ENCODE results near the gene BBS4.
"Not testable (repeated sequence)": the region's sequence is repeated elsewhere in the genome, so short reads cannot be mapped to it uniquely, and the experiment has no call there.

The BBS4 gene

GRCh38 chr15:72706266-72706665 lies 20.3 kb downstream of the BBS4 start:
- no peak for DNase-seq

DNA sequence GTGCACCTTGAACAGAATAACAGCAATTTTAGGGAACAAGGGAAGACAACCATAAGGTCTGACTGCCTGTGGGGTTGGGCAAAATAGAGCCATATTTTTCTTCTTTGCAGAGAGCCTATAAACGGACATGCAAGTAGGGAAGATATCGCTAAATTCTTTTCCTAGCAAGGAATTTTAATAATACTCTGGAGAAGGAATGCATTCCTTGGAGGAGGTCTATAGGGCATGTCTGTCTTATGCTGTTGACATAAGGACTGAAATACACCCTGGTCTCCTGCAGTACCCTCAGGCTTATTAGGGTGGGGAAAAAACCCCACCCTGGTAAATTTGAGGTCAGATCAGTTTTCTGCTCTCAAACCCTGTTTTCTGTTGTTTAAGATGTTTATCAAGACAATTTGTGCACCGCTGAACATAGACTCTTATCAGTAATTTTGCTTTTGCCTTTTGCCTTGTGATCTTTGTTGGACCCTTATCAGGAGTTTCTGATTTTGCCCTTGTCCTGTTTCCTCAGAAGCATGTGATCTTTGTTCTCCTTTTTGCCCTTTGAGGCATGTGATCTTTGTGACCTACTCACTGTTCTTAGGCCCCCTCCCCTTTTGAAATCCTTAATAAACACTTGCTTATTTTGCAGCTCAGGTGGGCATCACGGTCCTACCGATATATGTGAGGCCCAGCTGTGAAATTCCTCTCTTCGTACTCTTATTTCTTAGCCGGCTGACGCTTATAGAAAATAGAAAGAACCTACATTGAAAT lies 22.7 kb downstream of the BBS4 start:
- not testable (repeated sequence) for DNase-seq

- DNase-seq, result peak; percentile 71
Measured at GRCh38 chr15:72722071-72722696, 36.2 kb downstream of the BBS4 start.

- DNase-seq, result no peak
Measured at GRCh38 chr15:72724028-72724427, 38.0 kb downstream of the BBS4 start.

DNA sequence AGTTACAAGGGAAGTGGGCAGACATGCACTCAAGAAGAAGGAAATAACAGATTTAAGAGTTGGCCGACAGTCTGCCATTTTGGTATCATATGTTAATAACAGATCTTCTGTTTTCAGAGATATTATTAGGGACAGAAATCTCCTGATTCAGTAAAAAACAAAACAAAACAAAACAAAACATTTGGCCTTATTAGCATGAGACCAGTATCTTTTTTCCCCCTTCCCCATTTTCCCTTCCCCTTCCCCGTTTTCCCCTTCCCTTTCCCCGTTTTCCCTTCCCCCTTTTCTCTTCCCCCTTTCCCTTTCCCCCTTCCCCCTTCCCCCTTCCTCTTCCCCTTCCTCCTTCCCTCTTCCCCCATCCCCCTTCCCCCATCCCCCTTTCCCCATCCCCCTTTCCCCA lies 39.4 kb downstream of the BBS4 start:
- DNase-seq, result no peak

DNA sequence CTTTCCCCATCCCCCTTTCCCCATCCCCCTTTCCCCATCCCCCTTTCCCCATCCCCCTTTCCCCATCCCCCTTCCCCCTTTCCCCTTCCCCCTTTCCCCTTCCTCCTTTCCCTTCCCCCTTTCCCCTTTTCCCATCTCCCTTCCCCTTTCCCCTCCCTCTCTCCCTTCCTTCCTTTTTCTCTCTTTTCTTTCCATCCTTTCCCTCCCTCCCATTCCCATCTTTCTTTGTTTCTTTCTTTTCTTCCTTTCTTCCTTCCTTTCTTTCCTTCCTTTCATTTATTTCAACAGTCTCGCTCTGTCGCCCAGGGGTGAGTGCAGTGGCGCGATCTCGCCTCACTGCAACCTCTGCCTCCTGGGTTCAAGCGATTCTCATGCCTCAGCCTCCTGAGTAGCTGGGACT lies 39.8 kb downstream of the BBS4 start:
- DNase-seq, result not testable (repeated sequence)

GRCh38 chr15:72727154-72727553 lies 41.1 kb downstream of the BBS4 start:
- no peak for DNase-seq

- DNase-seq, result not testable (repeated sequence)
Measured at GRCh38 chr15:72728249-72728648, 42.2 kb downstream of the BBS4 start.

- no peak for DNase-seq
Measured at GRCh38 chr15:72728821-72729220, 42.8 kb downstream of the BBS4 start.

DNA sequence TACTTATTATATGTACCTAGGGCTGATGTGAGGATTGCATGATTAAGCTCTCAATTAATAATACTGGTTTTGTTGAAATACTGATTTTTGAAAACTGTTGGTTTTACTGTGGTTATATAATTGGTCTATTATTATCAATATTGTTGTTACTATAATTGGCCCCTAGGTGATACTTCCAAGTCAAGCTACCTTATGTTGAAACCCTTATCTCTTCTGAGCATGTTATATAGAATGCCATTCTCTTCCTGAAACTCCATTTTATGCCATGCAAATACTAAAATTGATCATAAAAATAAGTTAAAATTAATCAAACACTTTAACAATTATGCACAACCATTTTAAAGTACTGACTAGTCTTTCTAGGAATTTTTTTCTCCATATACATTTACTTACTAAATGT lies 46.1 kb downstream of the BBS4 start:
- DNase-seq, result no peak

- DNase-seq, result no peak
Measured at GRCh38 chr15:72732516-72732915, 46.5 kb downstream of the BBS4 start.

DNA sequence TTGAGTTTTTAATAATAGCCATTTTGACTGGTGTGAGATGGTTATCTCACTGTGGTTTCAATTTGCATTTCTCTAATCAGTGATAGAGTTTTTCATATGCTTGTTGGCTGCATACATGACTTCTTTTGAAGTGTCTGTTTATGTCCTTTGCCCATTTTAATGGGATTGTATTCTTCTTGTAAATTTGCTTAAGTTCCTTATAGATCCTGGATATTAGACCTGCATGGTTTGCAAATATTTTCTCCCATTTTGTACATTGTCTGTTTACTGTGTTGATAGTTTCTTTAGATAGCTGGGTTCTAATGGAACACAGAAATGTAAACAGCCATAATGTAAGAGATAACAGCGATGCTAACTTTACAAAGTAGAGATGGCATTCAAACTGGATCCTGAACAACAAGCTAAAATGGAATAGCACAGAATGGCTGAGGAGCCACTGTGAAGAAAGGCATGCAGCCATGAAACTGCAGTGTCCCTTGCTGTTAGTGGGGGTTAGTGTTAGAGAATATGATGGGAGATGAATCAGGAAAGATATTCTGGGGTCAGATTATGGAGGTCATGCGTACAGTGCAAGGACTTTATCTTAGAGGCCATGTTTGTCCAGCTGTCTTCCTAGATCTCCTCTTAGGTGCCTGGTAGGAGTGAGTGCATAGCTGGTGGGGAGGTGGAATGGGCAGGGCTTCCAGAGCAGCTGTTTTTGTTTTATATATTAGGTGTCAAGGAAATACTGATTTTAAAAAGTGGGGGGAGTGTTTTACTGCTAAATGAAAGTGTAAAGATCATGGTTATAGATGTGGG lies 48.1 kb downstream of the BBS4 start:
- no peak for DNase-seq

DNA sequence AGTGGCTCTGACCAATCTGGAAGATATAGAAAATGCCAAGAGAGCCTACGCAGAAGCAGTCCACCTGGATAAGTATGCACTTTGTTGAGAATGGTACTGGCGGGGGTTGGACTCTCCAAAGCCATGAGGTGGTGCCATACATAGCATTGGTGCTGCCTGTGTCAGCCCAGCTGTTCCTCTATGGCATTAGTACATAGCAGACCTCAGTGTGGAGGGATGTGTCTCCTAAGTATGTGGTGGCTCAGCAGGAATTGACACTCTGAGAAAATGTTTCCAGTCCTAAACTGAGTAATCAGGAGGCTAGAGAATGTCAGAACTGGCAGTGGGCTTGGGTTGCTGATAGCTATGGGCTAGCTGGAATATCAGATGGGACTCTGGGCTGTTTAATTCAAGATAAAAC lies 49.1 kb downstream of the BBS4 start:
- DNase-seq, result no peak

- DNase-seq, result no peak
Measured at GRCh38 chr15:72737061-72737460, 51.1 kb downstream of the BBS4 start.

- no peak for DNase-seq
Measured at GRCh38 chr15:72737723-72738122, 51.7 kb downstream of the BBS4 start.

GRCh38 chr15:72740219-72740618 lies 54.2 kb downstream of the BBS4 start:
- DNase-seq, result peak; percentile 56

DNA sequence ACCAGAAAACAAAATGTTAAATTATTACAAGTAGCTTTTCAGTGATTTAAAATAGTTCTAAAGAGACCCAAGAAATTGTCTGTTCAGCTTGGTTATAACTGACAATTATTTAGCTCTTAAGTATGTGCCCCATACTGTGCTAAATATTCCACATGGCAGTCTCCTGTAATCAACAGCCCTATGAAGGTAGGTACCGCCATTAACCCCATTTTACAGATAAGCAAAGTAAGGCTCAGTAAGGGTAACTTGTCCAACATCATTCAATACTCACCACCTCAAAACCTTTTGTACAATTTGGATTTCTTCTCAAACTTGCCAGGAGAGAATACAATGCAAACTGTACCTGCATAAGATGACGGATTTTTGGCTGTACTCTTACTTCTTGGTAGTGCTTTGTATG lies 63.7 kb downstream of the BBS4 start:
- DNase-seq, result no peak

DNA sequence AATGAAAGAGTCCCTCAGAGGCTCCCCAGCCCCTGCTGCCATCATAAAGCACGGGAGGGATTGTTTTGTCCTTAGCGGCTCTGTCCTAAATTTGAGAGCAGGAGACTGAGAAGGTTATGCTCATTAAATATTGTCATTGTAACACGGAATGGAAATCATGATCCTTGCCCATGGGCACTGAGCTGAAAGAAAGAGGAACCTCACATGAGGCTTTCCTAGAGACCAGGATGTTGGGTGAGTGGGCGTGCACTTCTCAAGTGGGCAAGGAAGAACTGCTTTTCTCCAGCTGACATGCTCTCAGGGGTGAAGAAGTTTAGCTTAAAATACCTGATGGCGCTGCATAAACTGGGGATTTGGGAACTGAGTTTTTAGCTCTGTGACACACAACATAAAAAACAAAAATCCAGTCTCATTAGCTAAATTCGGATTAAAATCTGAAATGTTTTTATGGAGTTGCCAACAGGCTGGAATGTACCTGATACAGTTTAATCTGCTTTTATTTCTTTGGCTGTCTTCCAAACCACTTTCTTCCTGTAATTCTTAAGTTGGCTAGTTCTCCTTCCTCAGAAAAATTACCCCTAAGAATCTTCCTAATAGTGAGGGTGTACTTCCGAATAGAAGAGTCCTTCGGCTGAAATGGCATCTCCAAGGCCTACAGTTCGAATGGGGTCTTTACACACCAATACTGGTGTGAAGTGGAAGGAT lies 65.9 kb downstream of the BBS4 start:
- DNase-seq, result no peak

GRCh38 chr15:72754096-72754495 lies 68.1 kb downstream of the BBS4 start:
- no peak for DNase-seq

- DNase-seq, result no peak
Measured at GRCh38 chr15:72758182-72758581, 72.2 kb downstream of the BBS4 start.

DNA sequence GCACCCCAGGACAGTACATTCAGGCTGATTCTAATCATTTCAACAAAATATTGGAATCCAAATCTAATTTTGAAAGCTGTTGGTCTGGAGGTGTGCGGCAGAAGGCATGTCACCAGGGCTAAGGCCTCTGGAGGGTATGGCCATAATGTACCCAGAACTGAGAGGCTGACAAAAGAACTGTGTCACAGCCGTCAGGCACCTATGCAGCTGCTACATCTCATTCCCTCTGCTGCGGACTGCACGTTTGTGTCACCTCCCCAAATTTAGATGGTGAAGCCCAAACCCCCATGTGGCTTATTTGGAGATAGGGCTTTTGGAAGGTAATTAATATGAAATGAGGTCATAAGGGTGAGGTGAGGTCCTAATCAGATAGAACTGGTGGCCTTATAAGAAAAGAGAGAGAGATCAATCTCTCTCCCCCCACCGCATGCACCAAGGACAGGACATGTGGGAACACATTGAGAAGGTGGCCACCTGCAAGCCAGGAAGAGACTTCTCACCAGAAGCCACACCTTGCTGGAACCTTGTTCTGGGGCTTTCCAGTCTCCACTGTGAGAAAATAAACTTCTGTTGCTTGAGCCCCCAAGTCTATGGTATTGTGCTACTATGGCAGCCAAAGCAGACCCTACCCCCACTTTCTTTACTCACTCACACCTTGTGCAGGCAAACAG lies 74.7 kb downstream of the BBS4 start:
- no peak for DNase-seq

DNA sequence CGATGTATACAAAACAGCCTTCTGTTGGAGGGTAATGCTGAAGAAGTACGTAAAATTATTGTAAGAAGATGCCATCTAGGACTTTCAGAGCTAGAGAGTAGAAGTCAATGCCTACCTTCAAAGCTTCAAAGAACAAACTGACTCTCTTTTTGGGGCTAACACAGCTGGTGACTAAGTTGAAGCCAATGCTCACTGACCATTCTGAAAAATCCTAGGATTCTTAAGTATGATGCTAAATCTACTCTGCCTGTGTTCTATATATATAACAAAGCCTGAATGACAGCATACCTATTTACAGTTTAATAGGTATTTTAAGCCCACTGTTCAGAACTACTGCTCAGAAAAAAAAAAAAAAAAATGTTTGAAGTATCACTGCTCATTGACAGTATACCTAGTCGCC lies 78.6 kb downstream of the BBS4 start:
- no peak for DNase-seq

DNA sequence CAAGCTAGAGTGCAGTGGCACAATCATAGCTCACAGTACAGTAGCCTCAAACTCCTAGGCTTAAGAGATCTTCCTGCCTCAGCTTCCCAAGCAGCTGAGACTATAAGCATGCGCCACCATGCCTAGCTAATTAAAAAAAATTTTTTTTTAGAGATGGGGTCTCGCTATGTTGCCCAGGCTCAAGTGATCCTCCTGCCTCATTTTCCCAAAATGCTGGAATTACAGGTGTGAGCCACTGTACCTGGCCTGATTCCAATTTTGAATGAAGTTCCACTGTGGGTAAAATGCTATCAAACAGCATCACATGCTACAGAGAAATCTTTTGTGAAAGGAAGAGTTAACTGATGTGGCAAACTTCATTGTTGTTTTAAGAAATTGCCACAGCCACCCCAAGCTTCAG lies 80.0 kb downstream of the BBS4 start:
- DNase-seq, result no peak
